HepG2 (cell line): ENCODE data around the gene KRT6C. TPM values are rescaled to one million over a fixed set of nuclear protein-coding genes. Genes with fewer than 3 reads are reported as not detected.

Experiments
- ATAC-seq: fragments of 200-7000 bp; cut with Tn5 transposase; 3 replicates; pipeline ENCODE4 v1.9.1; 2020; ENCODE audit warnings: mild to moderate bottlenecking, moderate library complexity
- BruUV-seq: library from RNA; stranded (reverse); fragments of 400-500 nt; replicated peaks from 2 replicates; lab custom pipeline; 2021; lab: Mats Ljungman, UMichigan
- CTCF ChIA-PET: fragments of 300-600 bp; formaldehyde crosslinking; extraction: SDS; loops from one replicate; lab custom pipeline; 2021; ENCODE audit warnings: low total read pairs, inconsistent platforms, low intra/inter-chr PET ratio; lab: Yijun Ruan, JAX
- POLR2A ChIA-PET: fragments of 350-600 bp; sonication (Branson Sonifier 250); formaldehyde crosslinking; loops from one replicate; lab custom pipeline; 2020; ENCODE audit warnings: antibody characterized with exemption, inconsistent platforms; lab: Yijun Ruan, JAX
- DNase-seq: peaks from one replicate; pipeline ENCODE4 v3.0.0-alpha.2; 2015; ENCODE audit warnings: low spot score
- FAIRE-seq: peaks from 3 replicates; lab custom pipeline; 2011; peaks lifted over from hg19 to GRCh38; lab: Jason Lieb, UNC
- H2AFZ ChIP-seq: one replicate; pipeline ENCODE4 v1.6.1; 2011; ENCODE audit warnings: low read length, inconsistent platforms
- H3K27ac ChIP-seq: fragments of 300-600 bp; 3 replicates; pipeline ENCODE4 v1.8.0; 2011; ENCODE audit warnings: mixed run types, mild to moderate bottlenecking, mixed read lengths, low read length, inconsistent platforms; ENCODE audit not compliant: insufficient read depth; ENCODE audit errors: extremely low read length
- H3K27me3 ChIP-seq, 2 experiments: fragments of 200-600 bp in 1 of 2; 2 replicates in 1 of 2; 3 replicates in 1 of 2; pipeline versions ENCODE4 v1.6.0 to v1.8.0; 2011; ENCODE audit warnings: low read length in 2 of 2, mild to moderate bottlenecking in 2 of 2, moderate library complexity in 2 of 2, inconsistent platforms in 1 of 2; ENCODE audit not compliant: insufficient read depth in 2 of 2, control insufficient read depth in 1 of 2
- H3K36me3 ChIP-seq, 2 experiments: fragments of 200-600 bp in 1 of 2; replicated peaks in 1 of 2; 2 replicates in 1 of 2; 3 replicates in 1 of 2; pipeline versions ENCODE4 v1.5.1 to v1.8.0; 2011; ENCODE audit warnings: low read length in 2 of 2, inconsistent platforms in 1 of 2; ENCODE audit not compliant: insufficient read depth in 2 of 2, control insufficient read depth in 1 of 2
- H3K4me1 ChIP-seq: 2 replicates; pipeline ENCODE4 v1.5.1; 2012; ENCODE audit warnings: low read length, inconsistent platforms; ENCODE audit not compliant: insufficient read depth
- H3K4me2 ChIP-seq: 2 replicates; pipeline ENCODE4 v1.6.0; 2011; ENCODE audit warnings: low read depth, low read length, inconsistent platforms
- H3K4me3 ChIP-seq, 3 experiments: fragments of 200-600 bp in 1 of 3; sonication (generic), shearing (Covaris generic) in 1 of 3; replicated peaks in 1 of 3; 2 replicates each; pipeline ENCODE4 v1.5.1; 2011 to 2016; ENCODE audit warnings: low read length in 3 of 3, inconsistent platforms in 2 of 3, low read depth in 2 of 3, mild to moderate bottlenecking in 2 of 3, control low read depth in 1 of 3, mixed read lengths in 1 of 3; ENCODE audit not compliant: insufficient read depth in 1 of 3
- H3K79me2 ChIP-seq: one replicate; pipeline ENCODE4 v1.6.1; 2011; ENCODE audit warnings: low read length, inconsistent platforms; ENCODE audit not compliant: insufficient read depth
- H3K9ac ChIP-seq: 2 replicates; pipeline ENCODE4 v1.6.0; 2011; ENCODE audit warnings: mild to moderate bottlenecking, low read depth, low read length, inconsistent platforms; ENCODE audit not compliant: insufficient read depth
- H3K9me3 ChIP-seq: 2 replicates; pipeline ENCODE4 v1.5.1; 2012; ENCODE audit warnings: mild to moderate bottlenecking, low read length
- H4K20me1 ChIP-seq: 2 replicates; pipeline ENCODE4 v1.6.0; 2011; ENCODE audit warnings: inconsistent platforms, mild to moderate bottlenecking, low read length, moderate library complexity; ENCODE audit not compliant: insufficient read depth
- DNMT3B ChIP-seq: conservative IDR thresholded peaks from 2 replicates; pipeline ENCODE4 v1.6.1; 2016; ENCODE audit warnings: missing biosample characterization, control low read depth
- GTF2F1 ChIP-seq: fragments of 150-350 bp; IDR thresholded peaks from 2 replicates; pipeline ENCODE4 v1.6.1; 2014; ENCODE audit warnings: low read length
- HNF4G ChIP-seq, 2 experiments: sonication (generic) in 1 of 2; formaldehyde crosslinking in 1 of 2; IDR thresholded peaks; 2 replicates each; pipeline versions ENCODE4 v1.4.0 to v1.6.1; 2011 to 2020; ENCODE audit warnings: borderline replicate concordance in 2 of 2, low read depth in 2 of 2, mild to moderate bottlenecking in 2 of 2, low read length in 1 of 2, missing genetic modification reagents in 1 of 2, moderate library complexity in 1 of 2
- LRRFIP1 ChIP-seq: sonication (generic); formaldehyde crosslinking; conservative IDR thresholded peaks from 2 replicates; pipeline ENCODE4 v1.4.0; 2020; ENCODE audit warnings: missing genetic modification reagents
- NR2F6 ChIP-seq, 2 experiments: IDR thresholded peaks; 2 replicates each; pipeline ENCODE4 v1.6.1; 2016; ENCODE audit warnings: antibody characterized with exemption in 1 of 2, mild to moderate bottlenecking in 1 of 2
- TFDP2 ChIP-seq: sonication (generic); formaldehyde crosslinking; IDR thresholded peaks from 2 replicates; pipeline ENCODE4 v1.4.0; 2020; ENCODE audit warnings: missing genetic modification reagents
- ZBTB42 ChIP-seq: sonication (generic); formaldehyde crosslinking; IDR thresholded peaks from 2 replicates; pipeline ENCODE4 v1.5.0; 2020; ENCODE audit warnings: mild to moderate bottlenecking, missing genetic modification reagents
- ZNF282 ChIP-seq: fragments of 450-650 bp; IDR thresholded peaks from 2 replicates; pipeline ENCODE4 v1.6.1; 2018; ENCODE audit not compliant: partially characterized antibody
- WGBS: methylation state at CpG from one replicate; pipeline ENCODE4 v1.1.6; 2017; ENCODE audit warnings: low lambda C conversion rate; 5-methylcytosine and 5-hydroxymethylcytosine counted together
- in situ Hi-C: cut with HindIII; loops from 2 replicates; pipeline ENCODE4 v1.10.0; 2017; ENCODE audit warnings: low pct_unique_long_range_greater_than_20kb; ENCODE audit not compliant: extremely low pct_ligation_motif_present
- intact Hi-C: fragments of 100-400 bp; cut with micrococcal nuclease; formaldehyde crosslinking; loops from one replicate; pipeline ENCODE4 v1.10.0; 2022; ENCODE audit not compliant: unreplicated experiment
- polyA plus RNA-seq, 8 experiments: library from polyadenylated mRNA; depleted of rRNA in 3 of 8; stranded (reverse) in 7 of 8; unstranded in 1 of 8; fragments of >200 nt; fragmentation: Illumina TruSeq in 4 of 8; extraction: Trizol in 4 of 8; gene quantifications; 2 replicates each; pipeline versions ENCODE4 v1.2.1 to v1.2.3, GENCODE V29; 2011 to 2016; ENCODE audit warnings: low read depth in 4 of 8, missing spikeins in 1 of 8, mixed read lengths in 1 of 8; ENCODE audit not compliant: insufficient read depth in 1 of 8
- total RNA-seq, 5 experiments: library from RNA; depleted of rRNA; stranded (reverse); fragments of >200 nt; fragmentation: Illumina TruSeq; extraction: Trizol; gene quantifications; 2 replicates each; pipeline ENCODE4 v1.2.3, GENCODE V29; 2016; ENCODE audit warnings: low read depth in 1 of 5

Gene KRT6C
- total and polyA plus RNA-seq, 2 of the 13 experiments (the other 11 are each of a cell fraction or from before 2014, with no cell fraction given), result 0.03 TPM; not detected in 1

GRCh38 chr12:52419656-52420055 is 53.9 kb downstream of the KRT6C start:
- peaks cover 1 to 24% of the 10 kb centered on the region in 2 experiments; a peak in 1 of 5 replicates for H3K27me3 ChIP-seq
- no peaks in the 10 kb centered on the region for H3K36me3 ChIP-seq
- H3K4me3 ChIP-seq, result no peak overlapping the region
- H3K27ac ChIP-seq, result no peak overlapping the region
- FAIRE-seq (no peak), ATAC-seq (no peak), DNase-seq (no peak)
- ChIA-PET POLR2A (no interaction called here), CTCF (no interaction called here)
- no peak overlapping the region for H3K4me2 ChIP-seq
- intact Hi-C loops, result no loop called here
- H3K4me1 ChIP-seq, result no peaks in the 10 kb centered on the region
- no peaks in the 10 kb centered on the region for H3K79me2 ChIP-seq
- in situ Hi-C loops, result no loop called here
- no peak overlapping the region for H2AFZ ChIP-seq
- BruUV-seq, result no TSS peak
- WGBS, result 0% methylated on average over 1 of the region's 1 CpG
- no peaks in the 10 kb centered on the region for H3K9me3 ChIP-seq
- TF ChIP-seq ZBTB42 (CRISPR knock-in tag) (no peak), DNMT3B (CRISPR knock-in tag) (no peak), GTF2F1 (no peak), LRRFIP1 (no peak), TFDP2 (CRISPR knock-in tag) (no peak), HNF4G (IDR thresholded peaks at IDR 0.05; ENCODE audit: borderline replicate concordance, low read depth, low read length) (no peak), HNF4G (CRISPR knock-in tag; IDR thresholded peaks at IDR 0.05; ENCODE audit: borderline replicate concordance, low read depth) (no peak), NR2F6 (IDR thresholded peaks at IDR 0.05) (no peak), NR2F6 (CRISPR knock-in tag; IDR thresholded peaks at IDR 0.05) (no peak), ZNF282 (no peak)
- TF ChIP-seq, all 625 proteins: peak for 0
- Histone ChIP-seq H4K20me1 (no peaks in the 10 kb centered on the region), H3K9ac (no peak overlapping the region)
